ENCODE data around the gene ANXA10.

DNA sequence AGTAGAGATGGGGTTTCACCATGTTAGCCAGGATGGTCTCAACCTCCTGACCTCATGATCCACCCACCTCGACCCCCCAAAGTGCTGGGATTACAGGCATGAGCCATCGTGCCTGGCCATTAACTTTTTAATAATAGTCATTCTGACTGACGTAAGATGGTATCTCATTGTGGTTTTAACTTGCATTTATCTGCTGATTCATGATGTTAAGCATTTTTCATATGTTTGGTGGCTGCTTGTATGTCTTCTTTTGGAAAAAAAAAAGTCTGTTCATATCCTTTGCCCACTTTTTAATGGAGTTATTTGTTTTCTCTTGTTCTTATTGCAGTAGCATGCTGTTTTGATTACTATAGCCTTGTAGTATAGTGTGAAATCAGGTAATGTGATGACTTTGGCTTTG is 45.8 kb downstream of the ANXA10 start:
- TF ChIP-seq, protein P1, sequence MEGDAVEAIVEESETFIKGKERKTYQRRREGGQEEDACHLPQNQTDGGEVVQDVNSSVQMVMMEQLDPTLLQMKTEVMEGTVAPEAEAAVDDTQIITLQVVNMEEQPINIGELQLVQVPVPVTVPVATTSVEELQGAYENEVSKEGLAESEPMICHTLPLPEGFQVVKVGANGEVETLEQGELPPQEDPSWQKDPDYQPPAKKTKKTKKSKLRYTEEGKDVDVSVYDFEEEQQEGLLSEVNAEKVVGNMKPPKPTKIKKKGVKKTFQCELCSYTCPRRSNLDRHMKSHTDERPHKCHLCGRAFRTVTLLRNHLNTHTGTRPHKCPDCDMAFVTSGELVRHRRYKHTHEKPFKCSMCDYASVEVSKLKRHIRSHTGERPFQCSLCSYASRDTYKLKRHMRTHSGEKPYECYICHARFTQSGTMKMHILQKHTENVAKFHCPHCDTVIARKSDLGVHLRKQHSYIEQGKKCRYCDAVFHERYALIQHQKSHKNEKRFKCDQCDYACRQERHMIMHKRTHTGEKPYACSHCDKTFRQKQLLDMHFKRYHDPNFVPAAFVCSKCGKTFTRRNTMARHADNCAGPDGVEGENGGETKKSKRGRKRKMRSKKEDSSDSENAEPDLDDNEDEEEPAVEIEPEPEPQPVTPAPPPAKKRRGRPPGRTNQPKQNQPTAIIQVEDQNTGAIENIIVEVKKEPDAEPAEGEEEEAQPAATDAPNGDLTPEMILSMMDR (IDR thresholded peaks at IDR 0.05) = no peak
- no peak for TF ChIP-seq POLR2A (IDR thresholded peaks at IDR 0.05)
